K562 (cell line): Measurements from ENCODE around the gene DENND2C. TPM values are rescaled to one million over a fixed set of nuclear protein-coding genes. Genes with fewer than 3 reads are reported as not detected.

ENCODE experiments used
- ARID1B ChIP-seq: fragments of 450-650 bp; IDR thresholded peaks from 2 replicates; pipeline ENCODE4 v1.6.1; 2016; ENCODE audit warnings: antibody characterized with exemption, mild to moderate bottlenecking, inconsistent platforms
- BACH1 ChIP-seq: fragments of 200-800 bp; sonication (Bioruptor generic); IDR thresholded peaks from 2 replicates; pipeline ENCODE4 v1.6.1; 2016; ENCODE audit warnings: missing genetic modification characterization, missing compliant biosample characterization
- CCNT2 ChIP-seq: IDR thresholded peaks from 2 replicates; pipeline ENCODE4 v1.6.1; 2011; ENCODE audit warnings: borderline replicate concordance, low read depth, mild to moderate bottlenecking, moderate library complexity, mixed read lengths, low read length; ENCODE audit not compliant: insufficient read length; ENCODE audit errors: extremely low read depth
- CREBBP ChIP-seq: IDR thresholded peaks from one replicate; pipeline ENCODE4 v1.6.1; 2012; ENCODE audit warnings: low read depth, mild to moderate bottlenecking, control low read depth, inconsistent platforms, low read length
- DMBX1 ChIP-seq: fragments of 250-450 bp; sonication (Bioruptor Pico); IDR thresholded peaks from 2 replicates; pipeline ENCODE4 v1.8.0; 2022; ENCODE audit warnings: inconsistent platforms, mild to moderate bottlenecking, moderate library complexity, borderline replicate concordance
- ETV1 ChIP-seq: fragments of 450-650 bp; conservative IDR thresholded peaks from 2 replicates; pipeline ENCODE4 v1.6.1; 2016; ENCODE audit warnings: missing genetic modification characterization, control low read depth, low read depth, missing compliant biosample characterization
- GABPB1 ChIP-seq: sonication (generic); formaldehyde crosslinking; IDR thresholded peaks from 2 replicates; pipeline ENCODE4 v1.8.0; 2022; ENCODE audit warnings: mild to moderate bottlenecking, missing genetic modification reagents
- GABPB2 ChIP-seq: fragments of 250-450 bp; sonication (Bioruptor Pico); conservative IDR thresholded peaks from 2 replicates; pipeline ENCODE4 v1.5.1; 2021; ENCODE audit warnings: mild to moderate bottlenecking
- HDAC2 ChIP-seq: fragments of 450-650 bp; IDR thresholded peaks from 2 replicates; pipeline ENCODE4 v1.6.1; 2016; ENCODE audit warnings: mild to moderate bottlenecking
- RHOXF2B ChIP-seq: fragments of 250-450 bp; sonication (Bioruptor Pico); conservative IDR thresholded peaks from 2 replicates; pipeline ENCODE4 v1.5.1; 2021
- SMAD4 ChIP-seq: fragments of 250-450 bp; sonication (Bioruptor Pico); conservative IDR thresholded peaks from 2 replicates; pipeline ENCODE4 v1.8.0; 2021; ENCODE audit warnings: inconsistent platforms, mild to moderate bottlenecking, moderate library complexity
- SP1 ChIP-seq: sonication (generic); formaldehyde crosslinking; IDR thresholded peaks from 2 replicates; pipeline ENCODE4 v1.8.1; 2022; ENCODE audit warnings: mild to moderate bottlenecking, missing genetic modification reagents
- TFE3 ChIP-seq: fragments of 450-650 bp; formaldehyde crosslinking; IDR thresholded peaks from 2 replicates; pipeline ENCODE4 v1.4.0; 2020; ENCODE audit warnings: mild to moderate bottlenecking, mixed read lengths
- ZFX ChIP-seq: sonication (generic); formaldehyde crosslinking; IDR thresholded peaks from 2 replicates; pipeline ENCODE4 v1.8.0; 2022; ENCODE audit warnings: mild to moderate bottlenecking, missing genetic modification reagents, moderate library complexity
- ZKSCAN8 ChIP-seq: fragments of 200-800 bp; sonication (Bioruptor generic); IDR thresholded peaks from 2 replicates; pipeline ENCODE4 v1.6.1; 2016; ENCODE audit warnings: missing genetic modification characterization, missing compliant biosample characterization
- ZNF134 ChIP-seq: fragments of 250-450 bp; sonication (Bioruptor Pico); conservative IDR thresholded peaks from 2 replicates; pipeline ENCODE4 v1.4.0; 2020
- ZNF778 ChIP-seq: fragments of 450-650 bp; formaldehyde crosslinking; IDR thresholded peaks from 2 replicates; pipeline ENCODE4 v1.4.0; 2020; ENCODE audit warnings: mild to moderate bottlenecking, moderate library complexity
- polyA plus RNA-seq, 8 experiments: library from polyadenylated mRNA; depleted of rRNA in 4 of 8; stranded (reverse) in 5 of 8; unstranded in 3 of 8; fragments of >200 nt; fragmentation: Nextera tagmentation in 2 of 8; fragmentation: Illumina TruSeq in 1 of 8; extraction: Ambion mirVana in 2 of 8; extraction: Trizol in 1 of 8; gene quantifications; 2 replicates each; pipeline versions ENCODE4 v1.2.1 to v1.2.3, GENCODE V29; 2011 to 2014; ENCODE audit warnings: inconsistent platforms in 1 of 8, missing spikeins in 1 of 8
- total RNA-seq, 7 experiments: library from RNA; depleted of rRNA in 6 of 7; stranded (reverse); fragments of >200 nt in 6 of 7; fragmentation: Illumina TruSeq in 2 of 7; extraction: Trizol in 2 of 7; gene quantifications; 2 replicates each; pipeline versions ENCODE4 v1.2.1 to v1.2.3, GENCODE V29; 2011 to 2021; ENCODE audit warnings: low replicate concordance in 1 of 7
- TF ChIP-seq, protein P1 (sequence below): sonication (generic); formaldehyde crosslinking; IDR thresholded peaks from 2 replicates; pipeline ENCODE4 v1.5.0; 2020; ENCODE audit warnings: missing genetic modification reagents
- TF ChIP-seq, protein P2 (sequence below): fragments of 150-350 bp; conservative IDR thresholded peaks from 2 replicates; pipeline ENCODE4 v1.6.1; 2014; ENCODE audit warnings: low read length

The DENND2C gene
- total and polyA plus RNA-seq, 9 of the 15 experiments (the other 6 are each of a cell fraction or from before 2014, with no cell fraction given): 0.03 to 0.25 (median 0.14) TPM

- peak; percentile 72 for TF ChIP-seq TFE3
- no peak for TF ChIP-seq GABPB2 (CRISPR knock-in tag)
- TF ChIP-seq, protein P1, sequence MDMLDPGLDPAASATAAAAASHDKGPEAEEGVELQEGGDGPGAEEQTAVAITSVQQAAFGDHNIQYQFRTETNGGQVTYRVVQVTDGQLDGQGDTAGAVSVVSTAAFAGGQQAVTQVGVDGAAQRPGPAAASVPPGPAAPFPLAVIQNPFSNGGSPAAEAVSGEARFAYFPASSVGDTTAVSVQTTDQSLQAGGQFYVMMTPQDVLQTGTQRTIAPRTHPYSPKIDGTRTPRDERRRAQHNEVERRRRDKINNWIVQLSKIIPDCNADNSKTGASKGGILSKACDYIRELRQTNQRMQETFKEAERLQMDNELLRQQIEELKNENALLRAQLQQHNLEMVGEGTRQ (CRISPR knock-in tag): peak; percentile 95
- TF ChIP-seq ZKSCAN8 (CRISPR knock-in tag): no peak
- peak; percentile 95 for TF ChIP-seq ETV1 (tag)
- peak; percentile 66; the same call in 1 of the 2 replicates for TF ChIP-seq ARID1B
- no peak for TF ChIP-seq DMBX1 (CRISPR knock-in tag)
- peak; percentile 83; the same call in 1 of the 2 replicates for TF ChIP-seq BACH1
- TF ChIP-seq ZNF778 (CRISPR knock-in tag): no peak
- TF ChIP-seq CCNT2: peak; percentile 98
- TF ChIP-seq, protein P2, sequence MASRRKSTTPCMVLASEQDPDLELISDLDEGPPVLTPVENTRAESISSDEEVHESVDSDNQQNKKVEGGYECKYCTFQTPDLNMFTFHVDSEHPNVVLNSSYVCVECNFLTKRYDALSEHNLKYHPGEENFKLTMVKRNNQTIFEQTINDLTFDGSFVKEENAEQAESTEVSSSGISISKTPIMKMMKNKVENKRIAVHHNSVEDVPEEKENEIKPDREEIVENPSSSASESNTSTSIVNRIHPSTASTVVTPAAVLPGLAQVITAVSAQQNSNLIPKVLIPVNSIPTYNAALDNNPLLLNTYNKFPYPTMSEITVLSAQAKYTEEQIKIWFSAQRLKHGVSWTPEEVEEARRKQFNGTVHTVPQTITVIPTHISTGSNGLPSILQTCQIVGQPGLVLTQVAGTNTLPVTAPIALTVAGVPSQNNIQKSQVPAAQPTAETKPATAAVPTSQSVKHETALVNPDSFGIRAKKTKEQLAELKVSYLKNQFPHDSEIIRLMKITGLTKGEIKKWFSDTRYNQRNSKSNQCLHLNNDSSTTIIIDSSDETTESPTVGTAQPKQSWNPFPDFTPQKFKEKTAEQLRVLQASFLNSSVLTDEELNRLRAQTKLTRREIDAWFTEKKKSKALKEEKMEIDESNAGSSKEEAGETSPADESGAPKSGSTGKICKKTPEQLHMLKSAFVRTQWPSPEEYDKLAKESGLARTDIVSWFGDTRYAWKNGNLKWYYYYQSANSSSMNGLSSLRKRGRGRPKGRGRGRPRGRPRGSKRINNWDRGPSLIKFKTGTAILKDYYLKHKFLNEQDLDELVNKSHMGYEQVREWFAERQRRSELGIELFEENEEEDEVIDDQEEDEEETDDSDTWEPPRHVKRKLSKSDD: peak; percentile 10; the same call in 1 of the 2 replicates
- TF ChIP-seq ZNF134 (CRISPR knock-in tag): no peak
- peak; percentile 92 for TF ChIP-seq GABPB1 (CRISPR knock-in tag)
- TF ChIP-seq HDAC2: peak; percentile 86
- 0 out of 2 replicates have a peak, but pooled peaks have one; percentile 72 for TF ChIP-seq RHOXF2B (CRISPR knock-in tag)
- peak; percentile 86 for TF ChIP-seq ZFX (CRISPR knock-in tag)
- TF ChIP-seq CREBBP: no peak
- peak; percentile 67; the same call in 1 of the 2 replicates for TF ChIP-seq SMAD4 (CRISPR knock-in tag)
- TF ChIP-seq SP1 (CRISPR knock-in tag): peak; percentile 94
Observed at GRCh38 chr1:114716304-114717170, 46.7 kb upstream of the DENND2C start, which contains the start of gene NRAS (continued).
